HepG2 (cell line): Measurements from ENCODE around the gene KIFC1. TPM values are rescaled to one million over a fixed set of nuclear protein-coding genes. Genes with fewer than 3 reads are reported as not detected.
A peak's percentile ranks its signal among the peaks of the same experiment; 100 is the strongest.

Experiments used
- ELF3 ChIP-seq: IDR thresholded peaks from 2 replicates; pipeline ENCODE4 v1.6.1; 2016; ENCODE audit warnings: missing genetic modification reagents, missing compliant biosample characterization
- FOXC1 ChIP-seq: sonication (generic); formaldehyde crosslinking; IDR thresholded peaks from 2 replicates; pipeline ENCODE4 v1.8.0; 2022; ENCODE audit warnings: mild to moderate bottlenecking, missing genetic modification reagents, borderline replicate concordance
- FOXP4 ChIP-seq: sonication (generic); formaldehyde crosslinking; IDR thresholded peaks from 2 replicates; pipeline ENCODE4 v1.4.0; 2020; ENCODE audit warnings: missing genetic modification reagents
- HOXA7 ChIP-seq: sonication (generic); formaldehyde crosslinking; IDR thresholded peaks from 2 replicates; pipeline ENCODE4 v1.8.1; 2022; ENCODE audit warnings: mild to moderate bottlenecking, missing genetic modification reagents, moderate library complexity
- IRF1 ChIP-seq: sonication (generic); formaldehyde crosslinking; IDR thresholded peaks from 2 replicates; pipeline ENCODE4 v1.4.0; 2020; ENCODE audit warnings: low read depth, mild to moderate bottlenecking, missing genetic modification reagents
- KLF9 ChIP-seq: IDR thresholded peaks from 2 replicates; pipeline ENCODE4 v1.6.1; 2016; ENCODE audit warnings: low read depth
- MIER2 ChIP-seq: IDR thresholded peaks from 2 replicates; pipeline ENCODE4 v1.6.1; 2016; ENCODE audit warnings: missing biosample characterization, missing genetic modification reagents
- MXD3 ChIP-seq: IDR thresholded peaks from 2 replicates; pipeline ENCODE4 v1.6.1; 2016; ENCODE audit warnings: mild to moderate bottlenecking, missing biosample characterization, missing genetic modification reagents
- NKX3-1 ChIP-seq: sonication (generic); formaldehyde crosslinking; IDR thresholded peaks from 2 replicates; pipeline ENCODE4 v1.5.0; 2020; ENCODE audit warnings: missing genetic modification reagents
- PLRG1 ChIP-seq: fragments of 450-650 bp; conservative IDR thresholded peaks from 2 replicates; pipeline ENCODE4 v1.6.1; 2016
- TFDP1 ChIP-seq: IDR thresholded peaks from 2 replicates; pipeline ENCODE4 v1.6.1; 2016; ENCODE audit warnings: missing compliant biosample characterization, missing genetic modification reagents, borderline replicate concordance
- ZBTB10 ChIP-seq: sonication (generic); formaldehyde crosslinking; IDR thresholded peaks from 2 replicates; pipeline ENCODE4 v1.4.0; 2020; ENCODE audit warnings: missing genetic modification reagents, borderline replicate concordance
- ZC3H4 ChIP-seq: sonication (generic); formaldehyde crosslinking; IDR thresholded peaks from 2 replicates; pipeline ENCODE4 v1.4.0; 2020; ENCODE audit warnings: missing genetic modification reagents, borderline replicate concordance
- ZFP90 ChIP-seq: sonication (generic); formaldehyde crosslinking; IDR thresholded peaks from 2 replicates; pipeline ENCODE4 v1.8.0; 2022; ENCODE audit warnings: missing genetic modification reagents, mild to moderate bottlenecking, inconsistent platforms, borderline replicate concordance
- ZNF350 ChIP-seq: sonication (generic); formaldehyde crosslinking; IDR thresholded peaks from 2 replicates; pipeline ENCODE4 v1.4.0; 2020; ENCODE audit warnings: mild to moderate bottlenecking, low read depth, missing genetic modification reagents, borderline replicate concordance
- ZNF503 ChIP-seq: sonication (generic); formaldehyde crosslinking; IDR thresholded peaks from 2 replicates; pipeline ENCODE4 v1.4.0; 2020; ENCODE audit warnings: missing genetic modification reagents
- ZNF556 ChIP-seq: sonication (generic); formaldehyde crosslinking; IDR thresholded peaks from 2 replicates; pipeline ENCODE4 v1.4.0; 2020; ENCODE audit warnings: mild to moderate bottlenecking, missing genetic modification reagents, borderline replicate concordance
- ZNF713 ChIP-seq: sonication (generic); formaldehyde crosslinking; IDR thresholded peaks from 2 replicates; pipeline ENCODE4 v1.4.0; 2020; ENCODE audit warnings: mild to moderate bottlenecking, missing genetic modification reagents
- polyA plus RNA-seq, 8 experiments: library from polyadenylated mRNA; depleted of rRNA in 3 of 8; stranded (reverse) in 7 of 8; unstranded in 1 of 8; fragments of >200 nt; fragmentation: Illumina TruSeq in 4 of 8; extraction: Trizol in 4 of 8; gene quantifications; 2 replicates each; pipeline versions ENCODE4 v1.2.1 to v1.2.3, GENCODE V29; 2011 to 2016; ENCODE audit warnings: low read depth in 4 of 8, missing spikeins in 1 of 8, mixed read lengths in 1 of 8; ENCODE audit not compliant: insufficient read depth in 1 of 8
- total RNA-seq, 5 experiments: library from RNA; depleted of rRNA; stranded (reverse); fragments of >200 nt; fragmentation: Illumina TruSeq; extraction: Trizol; gene quantifications; 2 replicates each; pipeline ENCODE4 v1.2.3, GENCODE V29; 2016; ENCODE audit warnings: low read depth in 1 of 5

Gene KIFC1
- total and polyA plus RNA-seq, 2 of the 13 experiments (the other 11 are each of a cell fraction or from before 2014, with no cell fraction given) = 25.0 to 45.5 TPM

- TF ChIP-seq ELF3 (CRISPR knock-in tag) = peak; percentile 55; the same call in 1 of the 2 replicates
- TF ChIP-seq ZNF556 = peak; percentile 69; the same call in 1 of the 2 replicates
- TF ChIP-seq ZNF503 (CRISPR knock-in tag) = no peak
- 0 out of 2 replicates have a peak, but pooled peaks have one; percentile 64 for TF ChIP-seq ZNF713
- TF ChIP-seq PLRG1 = no peak
- TF ChIP-seq ZFP90 = no peak
- TF ChIP-seq ZC3H4 (CRISPR knock-in tag) = 0 out of 2 replicates have a peak, but pooled peaks have one; percentile 55
- no peak for TF ChIP-seq HOXA7
- no peak for TF ChIP-seq NKX3-1 (CRISPR knock-in tag)
- TF ChIP-seq FOXC1 (CRISPR knock-in tag) = no peak; the same call in 1 of the 2 replicates
- no peak for TF ChIP-seq ZBTB10 (CRISPR knock-in tag)
- peak; percentile 52; the same call in 1 of the 2 replicates for TF ChIP-seq MIER2 (CRISPR knock-in tag)
- no peak; the same call in 1 of the 2 replicates for TF ChIP-seq ZNF350 (CRISPR knock-in tag)
- peak; percentile 90; the same call in 1 of the 2 replicates for TF ChIP-seq TFDP1
- 0 out of 2 replicates have a peak, but pooled peaks have one; percentile 31 for TF ChIP-seq FOXP4
- TF ChIP-seq KLF9 (CRISPR knock-in tag) = 0 out of 2 replicates have a peak, but pooled peaks have one; percentile 19
- 0 out of 2 replicates have a peak, but pooled peaks have one; percentile 53 for TF ChIP-seq MXD3 (CRISPR knock-in tag)
- no peak for TF ChIP-seq IRF1 (CRISPR knock-in tag)
Measured at GRCh38 chr6:33425668-33426577, 34.3 kb downstream of the KIFC1 start (continued).
